ENCODE data around the gene NPM1.

- TF ChIP-seq POLR2AphosphoS5 (IDR thresholded peaks at IDR 0.05) (no peak), CTCF (IDR thresholded peaks at IDR 0.05 in 8 of 11, conservative IDR thresholded peaks at IDR 0.05 in 3 of 11) (no peak), POLR2A (IDR thresholded peaks at IDR 0.05) (no peak)
These were observed 29.8 kb upstream of the NPM1 start for GRCh38 chr5:171357843-171358242.

Measured in spleen (tissue), 7 donors.